Parathyroid adenoma (tissue), 2 donors: ENCODE data around the gene MAN1A1.

Experiments
- H2AFZ ChIP-seq: fragments of 300-600 bp; sonication (generic); one replicate; pipeline ENCODE4 v1.7.0; 2017; ENCODE audit warnings: antibody characterized with exemption, mild to moderate bottlenecking
- H3K27ac ChIP-seq: fragments of 300-600 bp; sonication (generic); one replicate; pipeline ENCODE4 v1.7.0; 2017
- H3K27me3 ChIP-seq: fragments of 300-600 bp; sonication (generic); one replicate; pipeline ENCODE4 v1.7.0; 2017; ENCODE audit warnings: low read length; ENCODE audit not compliant: control insufficient read depth, insufficient read depth
- H3K36me3 ChIP-seq: fragments of 300-600 bp; sonication (generic); one replicate; pipeline ENCODE4 v1.7.0; 2017; ENCODE audit warnings: low read length; ENCODE audit not compliant: control insufficient read depth, insufficient read depth
- H3K4me1 ChIP-seq: fragments of 300-600 bp; sonication (generic); one replicate; pipeline ENCODE4 v1.7.0; 2017; ENCODE audit warnings: control low read depth
- H3K4me2 ChIP-seq: fragments of 300-600 bp; sonication (generic); one replicate; pipeline ENCODE4 v1.7.0; 2017; ENCODE audit warnings: low read length
- H3K4me3 ChIP-seq: fragments of 300-600 bp; sonication (generic); one replicate; pipeline ENCODE4 v1.7.0; 2017; ENCODE audit warnings: low read depth, low read length
- H3K79me2 ChIP-seq: fragments of 300-600 bp; sonication (generic); one replicate; pipeline ENCODE4 v1.7.0; 2017; ENCODE audit warnings: control low read depth
- H3K9ac ChIP-seq: fragments of 300-600 bp; sonication (generic); one replicate; pipeline ENCODE4 v1.7.0; 2017; ENCODE audit warnings: mild to moderate bottlenecking
- H3K9me3 ChIP-seq: fragments of 300-600 bp; sonication (generic); one replicate; pipeline ENCODE4 v1.7.0; 2017; ENCODE audit warnings: low read length; ENCODE audit not compliant: control insufficient read depth
- TF ChIP-seq, protein P1 (sequence below): fragments of 300-600 bp; sonication (generic); IDR thresholded peaks from one replicate; pipeline ENCODE4 v1.7.0; 2017; ENCODE audit warnings: antibody characterized with exemption, mild to moderate bottlenecking
- donor health status: primary hyperparathyroidism.

Gene MAN1A1

DNA sequence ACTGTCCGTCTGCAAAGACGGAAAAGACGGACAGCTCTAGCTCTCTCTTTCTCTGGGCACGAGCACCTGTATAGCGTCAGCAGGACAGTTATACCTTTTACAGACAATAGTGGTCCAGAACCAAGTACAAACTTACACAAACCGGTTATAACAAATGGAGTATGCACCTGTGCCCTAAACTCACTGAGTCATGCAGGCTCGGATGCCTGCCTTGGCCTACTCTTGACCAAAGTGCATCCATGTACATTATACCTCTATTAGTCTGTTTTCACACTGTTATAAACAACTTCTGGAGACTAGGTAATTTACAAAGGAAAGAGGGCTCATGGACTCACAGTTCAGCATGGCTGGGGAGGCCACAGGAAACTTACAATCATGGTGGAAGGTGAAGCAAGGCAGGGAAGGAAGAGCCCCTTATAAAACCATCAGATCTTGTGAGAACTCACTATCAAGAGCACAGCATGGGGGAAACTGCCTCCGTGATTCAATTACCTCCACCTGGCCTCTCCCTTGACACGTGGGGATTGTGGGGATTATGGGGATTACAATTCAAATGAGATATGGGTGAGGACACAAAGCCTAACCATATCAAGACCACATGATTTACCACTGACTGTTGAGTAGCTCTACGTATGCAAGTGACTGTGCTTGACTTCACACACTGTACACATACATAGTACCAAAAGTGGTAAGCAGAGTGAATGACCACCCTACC, 23.1 kb downstream of the MAN1A1 start:
- H2AFZ ChIP-seq: no peak overlapping the region
- H3K9me3 ChIP-seq: no peaks in the 10 kb centered on the region
- no peaks in the 10 kb centered on the region for H3K79me2 ChIP-seq
- no peaks in the 10 kb centered on the region for H3K27me3 ChIP-seq
- no peak overlapping the region for H3K9ac ChIP-seq
- no peak overlapping the region for H3K4me3 ChIP-seq
- H3K4me1 ChIP-seq: no peaks in the 10 kb centered on the region
- H3K27ac ChIP-seq: no peak overlapping the region
- no peak overlapping the region for H3K4me2 ChIP-seq
- no peaks in the 10 kb centered on the region for H3K36me3 ChIP-seq
- TF ChIP-seq, protein P1, sequence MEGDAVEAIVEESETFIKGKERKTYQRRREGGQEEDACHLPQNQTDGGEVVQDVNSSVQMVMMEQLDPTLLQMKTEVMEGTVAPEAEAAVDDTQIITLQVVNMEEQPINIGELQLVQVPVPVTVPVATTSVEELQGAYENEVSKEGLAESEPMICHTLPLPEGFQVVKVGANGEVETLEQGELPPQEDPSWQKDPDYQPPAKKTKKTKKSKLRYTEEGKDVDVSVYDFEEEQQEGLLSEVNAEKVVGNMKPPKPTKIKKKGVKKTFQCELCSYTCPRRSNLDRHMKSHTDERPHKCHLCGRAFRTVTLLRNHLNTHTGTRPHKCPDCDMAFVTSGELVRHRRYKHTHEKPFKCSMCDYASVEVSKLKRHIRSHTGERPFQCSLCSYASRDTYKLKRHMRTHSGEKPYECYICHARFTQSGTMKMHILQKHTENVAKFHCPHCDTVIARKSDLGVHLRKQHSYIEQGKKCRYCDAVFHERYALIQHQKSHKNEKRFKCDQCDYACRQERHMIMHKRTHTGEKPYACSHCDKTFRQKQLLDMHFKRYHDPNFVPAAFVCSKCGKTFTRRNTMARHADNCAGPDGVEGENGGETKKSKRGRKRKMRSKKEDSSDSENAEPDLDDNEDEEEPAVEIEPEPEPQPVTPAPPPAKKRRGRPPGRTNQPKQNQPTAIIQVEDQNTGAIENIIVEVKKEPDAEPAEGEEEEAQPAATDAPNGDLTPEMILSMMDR: no peak

DNA sequence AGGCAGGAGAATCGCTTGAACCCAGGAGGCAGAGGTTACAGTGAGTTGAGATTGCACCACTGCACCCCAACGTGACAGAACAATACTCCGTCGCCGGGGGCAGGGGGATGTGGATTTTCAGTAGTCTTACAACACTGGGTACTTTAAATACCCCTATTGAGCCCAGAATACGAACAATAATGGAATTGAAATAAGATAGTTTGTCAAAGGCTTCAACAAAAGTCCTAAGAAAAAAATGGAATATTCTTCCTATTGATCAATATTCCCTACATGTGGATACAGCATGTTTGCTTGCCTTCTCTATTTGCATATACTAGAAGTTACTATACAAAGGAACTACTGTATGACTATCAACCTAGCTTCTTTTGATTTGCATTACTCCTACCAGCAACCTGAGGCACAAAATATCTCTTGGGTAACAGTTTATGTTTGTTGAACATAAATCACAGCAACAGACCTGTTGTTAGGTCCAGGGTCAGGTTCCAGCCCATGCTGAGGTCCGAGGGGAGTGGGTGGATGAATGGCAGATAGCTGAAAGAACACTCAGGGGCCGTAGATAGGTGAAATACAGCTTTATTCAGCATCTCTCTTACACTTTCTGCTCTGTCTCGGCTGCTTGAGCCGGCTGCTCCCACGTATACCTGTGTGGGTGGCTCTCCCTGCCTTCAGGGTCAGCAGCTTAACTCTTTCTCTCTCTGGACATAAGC, 23.8 kb downstream of the MAN1A1 start:
- TF ChIP-seq, protein P1: no peak
- Histone ChIP-seq H3K36me3 (no peaks in the 10 kb centered on the region), H3K9ac (no peak overlapping the region), H3K9me3 (no peaks in the 10 kb centered on the region), H3K4me2 (no peak overlapping the region), H3K4me3 (no peak overlapping the region), H3K79me2 (no peaks in the 10 kb centered on the region), H3K27ac (no peak overlapping the region), H2AFZ (no peak overlapping the region), H3K27me3 (no peaks in the 10 kb centered on the region), H3K4me1 (no peaks in the 10 kb centered on the region)

DNA sequence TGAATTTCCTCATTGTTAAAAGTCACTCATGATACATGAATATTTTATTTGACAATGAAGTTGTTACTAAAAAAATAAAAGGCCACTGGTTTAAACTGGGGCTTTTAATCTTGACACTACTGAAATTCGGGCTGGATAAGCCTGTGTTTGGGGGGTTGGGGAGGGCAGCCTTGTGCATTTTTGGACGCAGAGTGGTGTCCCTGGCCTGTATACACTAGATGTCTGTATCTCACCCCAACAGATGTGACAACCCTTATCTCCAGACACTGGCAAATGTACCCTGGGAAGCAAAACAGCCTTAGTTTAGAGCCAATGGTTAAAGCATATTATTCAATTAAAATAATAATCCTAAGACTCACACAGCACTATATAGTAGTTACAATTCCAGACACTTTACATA, 24.8 kb downstream of the MAN1A1 start:
- Histone ChIP-seq H3K9me3 (no peaks in the 10 kb centered on the region), H2AFZ (no peak overlapping the region), H3K4me2 (no peak overlapping the region), H3K4me3 (no peak overlapping the region), H3K9ac (no peak overlapping the region), H3K4me1 (no peaks in the 10 kb centered on the region), H3K79me2 (no peaks in the 10 kb centered on the region), H3K36me3 (no peaks in the 10 kb centered on the region), H3K27ac (no peak overlapping the region), H3K27me3 (no peaks in the 10 kb centered on the region)
- TF ChIP-seq, protein P1: no peak

DNA sequence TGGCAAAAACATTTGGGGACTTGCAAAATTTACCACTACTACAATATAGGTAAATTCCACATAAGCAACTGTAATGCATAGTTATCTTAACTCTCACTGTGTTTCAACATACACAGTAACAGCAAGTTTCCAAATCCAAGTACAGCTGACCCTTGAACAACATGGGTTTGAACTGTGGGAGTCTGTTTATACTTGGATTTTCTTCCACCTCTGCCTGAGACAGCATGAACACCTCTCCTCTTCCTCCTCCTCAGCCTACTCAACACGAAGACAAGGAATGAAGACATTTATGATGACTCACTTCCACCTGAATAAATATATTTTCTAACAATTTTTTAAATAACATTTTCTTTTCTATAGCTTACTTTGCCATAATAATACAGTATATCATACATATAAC, 25.6 kb downstream of the MAN1A1 start:
- no peak overlapping the region for H3K27ac ChIP-seq
- H3K9me3 ChIP-seq: no peaks in the 10 kb centered on the region
- H3K27me3 ChIP-seq: no peaks in the 10 kb centered on the region
- no peak overlapping the region for H3K4me2 ChIP-seq
- no peaks in the 10 kb centered on the region for H3K4me1 ChIP-seq
- no peak overlapping the region for H3K9ac ChIP-seq
- no peaks in the 10 kb centered on the region for H3K36me3 ChIP-seq
- H3K4me3 ChIP-seq: no peak overlapping the region
- TF ChIP-seq, protein P1: no peak
- no peak overlapping the region for H2AFZ ChIP-seq
- H3K79me2 ChIP-seq: no peaks in the 10 kb centered on the region

DNA sequence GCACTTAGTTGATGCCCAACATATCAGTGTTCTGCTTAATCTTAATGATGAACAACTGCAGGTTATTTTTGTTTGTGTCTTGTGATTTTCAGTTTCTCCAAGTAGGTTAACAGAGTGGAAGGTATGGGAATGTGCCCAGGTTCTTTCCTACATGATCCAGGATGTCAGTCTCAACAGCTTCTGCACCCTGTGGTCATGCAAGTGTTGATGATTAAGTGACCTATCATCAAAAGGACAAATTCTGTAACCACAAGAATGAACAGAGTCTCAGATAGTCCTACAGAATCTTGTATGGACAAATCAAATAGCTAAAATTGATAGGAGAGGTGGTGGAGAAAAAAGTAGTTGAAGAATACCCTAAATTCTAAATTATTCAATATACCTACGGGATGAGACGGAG, 26.1 kb downstream of the MAN1A1 start:
- H3K9ac ChIP-seq: no peak overlapping the region
- no peaks in the 10 kb centered on the region for H3K36me3 ChIP-seq
- no peaks in the 10 kb centered on the region for H3K79me2 ChIP-seq
- H3K4me3 ChIP-seq: no peak overlapping the region
- H3K9me3 ChIP-seq: no peaks in the 10 kb centered on the region
- H3K4me2 ChIP-seq: no peak overlapping the region
- no peak overlapping the region for H2AFZ ChIP-seq
- H3K4me1 ChIP-seq: no peaks in the 10 kb centered on the region
- no peaks in the 10 kb centered on the region for H3K27me3 ChIP-seq
- H3K27ac ChIP-seq: no peak overlapping the region
- TF ChIP-seq, protein P1: no peak
